ENCODE data around the gene ELL3.

DNA sequence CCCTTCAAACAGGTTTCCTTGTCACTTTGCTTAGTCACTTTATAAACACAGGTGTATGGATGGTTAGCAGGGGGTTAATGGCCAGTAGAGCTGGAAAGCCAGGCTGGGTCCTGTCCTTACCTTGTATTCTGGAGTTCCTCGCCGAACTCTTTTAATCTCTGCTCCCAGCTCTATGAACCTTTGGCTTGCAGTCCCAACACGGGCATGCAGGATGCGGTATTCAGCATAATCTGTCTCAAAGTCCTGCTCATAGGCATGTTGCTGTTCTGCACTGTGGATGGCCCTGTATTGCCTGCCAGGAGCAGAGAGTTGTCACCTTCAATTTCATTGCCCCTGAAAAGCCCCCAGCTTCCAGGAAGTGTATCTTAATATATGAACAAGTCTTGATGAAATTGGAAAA lies 2.7 kb downstream of the ELL3 start:
- TF ChIP-seq, protein P1, sequence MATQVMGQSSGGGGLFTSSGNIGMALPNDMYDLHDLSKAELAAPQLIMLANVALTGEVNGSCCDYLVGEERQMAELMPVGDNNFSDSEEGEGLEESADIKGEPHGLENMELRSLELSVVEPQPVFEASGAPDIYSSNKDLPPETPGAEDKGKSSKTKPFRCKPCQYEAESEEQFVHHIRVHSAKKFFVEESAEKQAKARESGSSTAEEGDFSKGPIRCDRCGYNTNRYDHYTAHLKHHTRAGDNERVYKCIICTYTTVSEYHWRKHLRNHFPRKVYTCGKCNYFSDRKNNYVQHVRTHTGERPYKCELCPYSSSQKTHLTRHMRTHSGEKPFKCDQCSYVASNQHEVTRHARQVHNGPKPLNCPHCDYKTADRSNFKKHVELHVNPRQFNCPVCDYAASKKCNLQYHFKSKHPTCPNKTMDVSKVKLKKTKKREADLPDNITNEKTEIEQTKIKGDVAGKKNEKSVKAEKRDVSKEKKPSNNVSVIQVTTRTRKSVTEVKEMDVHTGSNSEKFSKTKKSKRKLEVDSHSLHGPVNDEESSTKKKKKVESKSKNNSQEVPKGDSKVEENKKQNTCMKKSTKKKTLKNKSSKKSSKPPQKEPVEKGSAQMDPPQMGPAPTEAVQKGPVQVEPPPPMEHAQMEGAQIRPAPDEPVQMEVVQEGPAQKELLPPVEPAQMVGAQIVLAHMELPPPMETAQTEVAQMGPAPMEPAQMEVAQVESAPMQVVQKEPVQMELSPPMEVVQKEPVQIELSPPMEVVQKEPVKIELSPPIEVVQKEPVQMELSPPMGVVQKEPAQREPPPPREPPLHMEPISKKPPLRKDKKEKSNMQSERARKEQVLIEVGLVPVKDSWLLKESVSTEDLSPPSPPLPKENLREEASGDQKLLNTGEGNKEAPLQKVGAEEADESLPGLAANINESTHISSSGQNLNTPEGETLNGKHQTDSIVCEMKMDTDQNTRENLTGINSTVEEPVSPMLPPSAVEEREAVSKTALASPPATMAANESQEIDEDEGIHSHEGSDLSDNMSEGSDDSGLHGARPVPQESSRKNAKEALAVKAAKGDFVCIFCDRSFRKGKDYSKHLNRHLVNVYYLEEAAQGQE (IDR thresholded peaks at IDR 0.05; ENCODE audit: low read depth) = no peak
- TF ChIP-seq CREB1 (IDR thresholded peaks at IDR 0.05; ENCODE audit: low read depth) (no peak), RAD21 (IDR thresholded peaks at IDR 0.05; ENCODE audit: low read depth) (no peak), YY1 (IDR thresholded peaks at IDR 0.05; ENCODE audit: low read depth) (no peak)
